ENCODE data around the gene ACOXL. TPM values are rescaled to one million over a fixed set of nuclear protein-coding genes. Genes with fewer than 3 reads are reported as not detected.

The ACOXL gene
- total RNA-seq, 6 experiments from 2014 or later = not detected

DNA sequence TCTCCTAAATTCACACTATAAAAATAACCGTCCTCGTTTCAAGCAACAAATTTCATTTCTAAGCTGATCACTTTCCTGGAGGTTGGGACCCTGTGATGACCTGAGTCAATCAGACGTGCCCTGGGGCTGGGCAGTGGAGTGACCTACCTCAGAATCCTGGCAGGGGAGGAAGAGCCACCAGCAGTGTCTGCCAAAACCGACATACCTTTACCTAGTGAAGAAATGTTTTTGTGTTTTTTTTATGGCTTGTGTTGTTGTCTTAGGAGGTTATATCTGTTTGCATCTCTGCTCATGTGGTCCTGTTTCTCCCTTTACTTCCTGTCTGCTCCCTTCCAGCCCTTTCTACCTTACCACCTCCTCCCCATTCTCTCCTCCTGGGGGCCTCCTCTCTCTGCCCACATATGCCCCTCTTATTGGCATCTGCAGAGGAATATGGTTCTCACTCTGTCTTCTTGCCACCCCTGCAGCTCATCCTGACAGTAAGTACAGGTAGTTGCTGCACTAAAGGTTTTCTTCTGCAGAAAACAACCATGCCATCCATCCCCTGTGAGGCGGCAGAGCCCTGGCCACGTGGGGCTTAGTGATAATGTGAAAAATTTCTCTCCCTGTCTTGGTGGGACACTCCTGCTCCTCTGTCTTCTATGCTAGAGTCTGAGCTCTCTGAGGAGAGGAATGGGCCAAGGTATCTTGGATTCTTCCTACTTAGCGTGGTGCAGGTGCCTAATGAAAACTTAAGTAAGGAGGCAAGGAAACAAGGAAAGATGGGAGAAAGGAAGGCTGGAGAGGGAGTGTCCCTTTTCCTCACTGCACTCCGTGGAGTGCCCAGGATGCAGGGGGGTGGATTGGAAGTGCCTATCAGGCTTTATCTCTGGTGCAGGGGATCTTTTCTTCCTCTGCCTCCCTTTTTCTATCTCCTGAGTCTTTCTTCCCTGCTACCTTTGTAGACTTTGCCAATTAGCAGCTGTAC lies 15.4 kb downstream of the ACOXL start:
- Histone ChIP-seq H3K9me3 (no peaks in the 10 kb centered on the region), H3K4me1 (no peaks in the 10 kb centered on the region), H3K36me3 (no peaks in the 10 kb centered on the region), H3K4me3 (no peak overlapping the region), H3K27ac (no peak overlapping the region), H3K27me3 (no peaks in the 10 kb centered on the region)
- 43% methylated on average over 7 of the region's 8 CpGs for WGBS (ENCODE audit: insufficient coverage, low coverage, low lambda C conversion rate, missing lambda C conversion rate)
- ATAC-seq (no peak), DNase-seq (no peak)
- intact Hi-C loops (cut with DNase I) = no loop called here
- TF ChIP-seq, protein P1, sequence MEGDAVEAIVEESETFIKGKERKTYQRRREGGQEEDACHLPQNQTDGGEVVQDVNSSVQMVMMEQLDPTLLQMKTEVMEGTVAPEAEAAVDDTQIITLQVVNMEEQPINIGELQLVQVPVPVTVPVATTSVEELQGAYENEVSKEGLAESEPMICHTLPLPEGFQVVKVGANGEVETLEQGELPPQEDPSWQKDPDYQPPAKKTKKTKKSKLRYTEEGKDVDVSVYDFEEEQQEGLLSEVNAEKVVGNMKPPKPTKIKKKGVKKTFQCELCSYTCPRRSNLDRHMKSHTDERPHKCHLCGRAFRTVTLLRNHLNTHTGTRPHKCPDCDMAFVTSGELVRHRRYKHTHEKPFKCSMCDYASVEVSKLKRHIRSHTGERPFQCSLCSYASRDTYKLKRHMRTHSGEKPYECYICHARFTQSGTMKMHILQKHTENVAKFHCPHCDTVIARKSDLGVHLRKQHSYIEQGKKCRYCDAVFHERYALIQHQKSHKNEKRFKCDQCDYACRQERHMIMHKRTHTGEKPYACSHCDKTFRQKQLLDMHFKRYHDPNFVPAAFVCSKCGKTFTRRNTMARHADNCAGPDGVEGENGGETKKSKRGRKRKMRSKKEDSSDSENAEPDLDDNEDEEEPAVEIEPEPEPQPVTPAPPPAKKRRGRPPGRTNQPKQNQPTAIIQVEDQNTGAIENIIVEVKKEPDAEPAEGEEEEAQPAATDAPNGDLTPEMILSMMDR (IDR thresholded peaks at IDR 0.05) = no peak
- TF ChIP-seq POLR2A (IDR thresholded peaks at IDR 0.05) = no peak

DNA sequence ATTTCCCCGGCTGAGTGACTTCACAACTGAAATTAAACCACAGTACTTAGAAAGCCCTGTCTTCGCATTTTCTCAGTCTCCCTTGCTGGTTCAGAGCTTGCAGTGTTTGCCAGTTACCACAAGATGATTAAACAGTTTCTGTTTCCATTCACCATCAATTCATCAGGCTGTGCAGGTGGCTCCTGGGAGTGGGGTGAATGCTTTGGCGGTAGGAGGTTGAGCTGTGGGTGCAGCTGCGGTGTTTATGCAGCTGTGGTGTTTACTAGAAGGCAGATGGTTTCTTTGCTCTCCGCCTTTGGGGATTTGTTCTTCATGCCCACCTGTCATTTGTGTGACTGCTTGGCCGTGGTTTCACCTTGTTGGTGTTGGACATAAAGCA lies 16.1 kb downstream of the ACOXL start:
- intact Hi-C loops (cut with DNase I) = no loop called here
- WGBS (ENCODE audit: insufficient coverage, low coverage, low lambda C conversion rate, missing lambda C conversion rate) = 42% methylated on average over 6 of the region's 6 CpGs
- Histone ChIP-seq H3K27ac (no peak overlapping the region), H3K27me3 (no peaks in the 10 kb centered on the region), H3K36me3 (no peaks in the 10 kb centered on the region), H3K4me1 (no peaks in the 10 kb centered on the region), H3K4me3 (no peak overlapping the region), H3K9me3 (no peaks in the 10 kb centered on the region)
- TF ChIP-seq, protein P1 (IDR thresholded peaks at IDR 0.05) = no peak
- no peak for TF ChIP-seq POLR2A (IDR thresholded peaks at IDR 0.05)
- ATAC-seq (peak in 2 of 4 donors; percentile 19), DNase-seq (no peak)

DNA sequence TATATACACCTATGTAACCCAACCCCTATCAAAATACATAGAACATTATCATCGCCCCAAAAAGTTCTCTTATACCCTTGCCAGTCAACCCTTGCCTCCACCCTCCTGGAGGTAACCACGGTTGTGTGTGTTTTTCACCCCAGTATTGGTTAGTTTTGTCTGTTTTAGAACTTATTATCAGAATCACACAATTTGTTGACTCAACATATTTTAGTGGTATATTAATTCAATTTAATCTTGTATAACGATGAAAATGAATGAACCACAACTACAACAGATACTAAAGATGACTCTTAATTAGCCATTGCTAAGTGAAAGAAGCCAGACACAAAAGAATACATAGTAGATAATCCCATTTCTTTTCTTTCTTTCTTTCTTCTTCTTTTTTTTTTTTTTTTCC lies 19.3 kb downstream of the ACOXL start:
- Histone ChIP-seq H3K4me3 (no peak overlapping the region), H3K27me3 (no peaks in the 10 kb centered on the region), H3K27ac (no peak overlapping the region), H3K9me3 (no peaks in the 10 kb centered on the region), H3K4me1 (no peaks in the 10 kb centered on the region), H3K36me3 (no peaks in the 10 kb centered on the region)
- ATAC-seq = no peak
- intact Hi-C loops (cut with DNase I) = no loop called here
- no peak for DNase-seq
- WGBS (ENCODE audit: insufficient coverage, low coverage, low lambda C conversion rate, missing lambda C conversion rate) = 77% methylated on average over 3 of the region's 3 CpGs
- TF ChIP-seq, protein P1 (IDR thresholded peaks at IDR 0.05) = no peak
- TF ChIP-seq POLR2A (IDR thresholded peaks at IDR 0.05) = no peak

DNA sequence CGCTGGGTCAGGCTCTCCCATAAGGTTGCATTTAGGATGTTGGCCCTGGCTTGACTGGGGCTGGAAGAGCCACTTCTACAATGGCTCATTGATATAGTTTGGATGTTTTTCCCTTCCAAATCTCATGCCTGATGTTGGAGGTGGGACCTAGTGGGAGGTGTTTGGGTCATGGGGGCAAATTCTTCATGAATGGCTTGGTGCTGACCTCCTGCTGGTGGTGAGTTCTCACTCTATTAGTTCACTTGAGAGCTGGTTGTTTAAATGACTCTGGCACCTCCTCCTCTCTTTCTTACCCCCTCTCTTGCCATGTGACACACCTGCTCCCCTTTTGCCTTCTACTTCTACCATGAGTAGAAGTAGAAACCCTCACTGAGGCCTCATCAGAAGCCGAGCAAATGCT lies 20.5 kb downstream of the ACOXL start:
- WGBS (ENCODE audit: insufficient coverage, low coverage, low lambda C conversion rate, missing lambda C conversion rate) = 88% methylated on average over 2 of the region's 2 CpGs
- no peak overlapping the region for H3K27ac ChIP-seq
- intact Hi-C loops (cut with DNase I) = no loop called here
- H3K36me3 ChIP-seq = no peaks in the 10 kb centered on the region
- DNase-seq (no peak), ATAC-seq (no peak)
- H3K9me3 ChIP-seq = no peaks in the 10 kb centered on the region
- no peaks in the 10 kb centered on the region for H3K27me3 ChIP-seq
- TF ChIP-seq, protein P1 (IDR thresholded peaks at IDR 0.05) = no peak
- TF ChIP-seq POLR2A (IDR thresholded peaks at IDR 0.05) = no peak
- no peaks in the 10 kb centered on the region for H3K4me1 ChIP-seq
- no peak overlapping the region for H3K4me3 ChIP-seq

Data from right lobe of liver (tissue), 6 donors.